HepG2 (cell line): ENCODE results near the gene TXNL4B.

Experiments
- LRRFIP1 ChIP-seq: sonication (generic); formaldehyde crosslinking; conservative IDR thresholded peaks from 2 replicates; pipeline ENCODE4 v1.4.0; 2020; ENCODE audit warnings: missing genetic modification reagents
- NCOA2 ChIP-seq: sonication (generic); formaldehyde crosslinking; IDR thresholded peaks from 2 replicates; pipeline ENCODE4 v1.8.0; 2022; ENCODE audit warnings: inconsistent platforms
- POLR2A ChIP-seq, 2 experiments: IDR thresholded peaks; 2 replicates each; pipeline ENCODE4 v1.6.1; 2011; ENCODE audit warnings: low read depth in 2 of 2, low read length in 2 of 2, mild to moderate bottlenecking in 1 of 2, moderate library complexity in 1 of 2; ENCODE audit not compliant: insufficient read depth in 1 of 2
- TBP ChIP-seq: sonication (generic); formaldehyde crosslinking; IDR thresholded peaks from 2 replicates; pipeline ENCODE4 v1.5.0; 2020; ENCODE audit warnings: missing genetic modification reagents
- UBTF ChIP-seq: sonication (generic); formaldehyde crosslinking; IDR thresholded peaks from 2 replicates; pipeline ENCODE4 v1.4.0; 2020; ENCODE audit warnings: mild to moderate bottlenecking, missing genetic modification reagents
- ZNF263 ChIP-seq: sonication (generic); formaldehyde crosslinking; IDR thresholded peaks from 2 replicates; pipeline ENCODE4 v1.4.0; 2020; ENCODE audit warnings: missing genetic modification reagents
- ZNF496 ChIP-seq: sonication (generic); formaldehyde crosslinking; IDR thresholded peaks from 2 replicates; pipeline ENCODE4 v1.8.1; 2023; ENCODE audit warnings: mild to moderate bottlenecking, moderate library complexity, missing genetic modification reagents; ENCODE audit not compliant: insufficient replicate concordance
- ZNF737 ChIP-seq: sonication (generic); formaldehyde crosslinking; IDR thresholded peaks from 2 replicates; pipeline ENCODE4 v1.5.0; 2020; ENCODE audit warnings: missing genetic modification reagents, mild to moderate bottlenecking, borderline replicate concordance
- TF ChIP-seq, protein P1 (sequence below): sonication (generic); formaldehyde crosslinking; IDR thresholded peaks from 2 replicates; pipeline ENCODE4 v1.4.0; 2020; ENCODE audit warnings: mild to moderate bottlenecking, missing genetic modification reagents

GRCh38 chr16:72128701-72129100 lies 35.3 kb upstream of the TXNL4B start:
- TF ChIP-seq, protein P1, sequence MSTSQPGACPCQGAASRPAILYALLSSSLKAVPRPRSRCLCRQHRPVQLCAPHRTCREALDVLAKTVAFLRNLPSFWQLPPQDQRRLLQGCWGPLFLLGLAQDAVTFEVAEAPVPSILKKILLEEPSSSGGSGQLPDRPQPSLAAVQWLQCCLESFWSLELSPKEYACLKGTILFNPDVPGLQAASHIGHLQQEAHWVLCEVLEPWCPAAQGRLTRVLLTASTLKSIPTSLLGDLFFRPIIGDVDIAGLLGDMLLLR (CRISPR knock-in tag) = no peak
- TF ChIP-seq UBTF (CRISPR knock-in tag) = no peak
- TF ChIP-seq POLR2A (IDR thresholded peaks at IDR 0.05; ENCODE audit: insufficient read depth in 1 of 2, low read depth in 2 of 2, low read length in 2 of 2) = no peak
- no peak for TF ChIP-seq NCOA2 (CRISPR knock-in tag)
- TF ChIP-seq ZNF263 (CRISPR knock-in tag) = no peak
- TF ChIP-seq LRRFIP1 (CRISPR knock-in tag) = no peak
- no peak for TF ChIP-seq TBP (CRISPR knock-in tag)
- no peak for TF ChIP-seq ZNF737 (CRISPR knock-in tag)
- no peak for TF ChIP-seq ZNF496 (CRISPR knock-in tag)
